Karpas-422 (cell line): ENCODE measurements around the gene MAGI1. TPM values are rescaled to one million over a fixed set of nuclear protein-coding genes. Genes with fewer than 3 reads are reported as not detected.

ENCODE experiments used
- DNase-seq: peaks from one replicate; pipeline ENCODE4 v3.0.0-alpha.2; 2015
- H2AFZ ChIP-seq: fragments of 200-600 bp; sonication (generic); 2 replicates; pipeline ENCODE4 v1.6.1; 2014; ENCODE audit warnings: antibody characterized with exemption, low read length, mixed read lengths
- H3K27ac ChIP-seq: fragments of 200-600 bp; sonication (generic); 2 replicates; pipeline ENCODE4 v1.5.1; 2014; ENCODE audit warnings: mild to moderate bottlenecking, low read length, moderate library complexity
- H3K27me3 ChIP-seq: fragments of 200-600 bp; sonication (generic); 2 replicates; pipeline ENCODE4 v1.6.1; 2014; ENCODE audit warnings: low read length, mixed read lengths
- H3K36me3 ChIP-seq: fragments of 200-600 bp; sonication (generic); 2 replicates; pipeline ENCODE4 v1.6.1; 2014; ENCODE audit warnings: low read length, mixed read lengths; ENCODE audit not compliant: insufficient read depth
- H3K4me1 ChIP-seq: fragments of 200-600 bp; sonication (generic); 2 replicates; pipeline ENCODE4 v1.6.1; 2014; ENCODE audit warnings: mild to moderate bottlenecking, low read length, mixed read lengths
- H3K4me2 ChIP-seq: fragments of 200-600 bp; sonication (generic); 2 replicates; pipeline ENCODE4 v1.6.1; 2014; ENCODE audit warnings: low read length, low read depth, mild to moderate bottlenecking; ENCODE audit not compliant: poor library complexity, severe bottlenecking
- H3K4me3 ChIP-seq: fragments of 200-600 bp; sonication (generic); 2 replicates; pipeline ENCODE4 v1.5.1; 2014; ENCODE audit warnings: mild to moderate bottlenecking, antibody characterized with exemption, low read length, mixed read lengths
- H3K79me2 ChIP-seq: fragments of 200-600 bp; sonication (generic); 2 replicates; pipeline ENCODE4 v1.6.1; 2014; ENCODE audit warnings: mild to moderate bottlenecking, low read length, mixed read lengths
- H3K9ac ChIP-seq: fragments of 200-600 bp; sonication (generic); 2 replicates; pipeline ENCODE4 v1.6.0; 2014; ENCODE audit warnings: low read length
- H3K9me2 ChIP-seq: fragments of 200-600 bp; sonication (generic), shearing (Covaris generic); replicated peaks from 2 replicates; pipeline ENCODE4 v1.6.0; 2014; ENCODE audit warnings: mild to moderate bottlenecking, low read length, moderate library complexity; ENCODE audit not compliant: insufficient read depth
- H3K9me3 ChIP-seq: fragments of 300-700, 200-600 bp; sonication (generic); 2 replicates; pipeline ENCODE4 v1.6.1; 2014; ENCODE audit warnings: low read length, mixed read lengths
- H4K20me1 ChIP-seq: fragments of 200-600 bp; sonication (generic); 2 replicates; pipeline ENCODE4 v1.6.1; 2014; ENCODE audit warnings: mild to moderate bottlenecking, antibody characterized with exemption, low read length, low read depth; ENCODE audit not compliant: insufficient read depth
- total RNA-seq: library from RNA; depleted of rRNA; stranded (reverse); fragments of >200 nt; shearing (Covaris generic); gene quantifications from 2 replicates; pipeline ENCODE4 v1.2.3, GENCODE V29; 2014; ENCODE audit warnings: low replicate concordance

The MAGI1 gene
- total RNA-seq, 1 experiment from 2014 or later, result 0.71 TPM

- H3K27me3 ChIP-seq, result no peaks in the 10 kb centered on the region
- no peak for DNase-seq
- H4K20me1 ChIP-seq, result no peaks in the 10 kb centered on the region
- H3K4me2 ChIP-seq, result no peak overlapping the region
- no peaks in the 10 kb centered on the region for H3K9me2 ChIP-seq
- no peaks in the 10 kb centered on the region for H3K79me2 ChIP-seq
- no peaks in the 10 kb centered on the region for H3K4me1 ChIP-seq
- no peak overlapping the region for H3K4me3 ChIP-seq
- H3K9me3 ChIP-seq, result no peaks in the 10 kb centered on the region
- H3K27ac ChIP-seq, result no peak overlapping the region
- no peak overlapping the region for H3K9ac ChIP-seq
- H2AFZ ChIP-seq, result no peak overlapping the region
- H3K36me3 ChIP-seq, result no peaks in the 10 kb centered on the region
These were observed 232.1 kb downstream of the MAGI1 start for GRCh38 chr3:65806600-65806999.

GRCh38 chr3:65796676-65797075, 242.0 kb downstream of the MAGI1 start:
- Histone ChIP-seq H2AFZ (no peak overlapping the region), H3K4me2 (no peak overlapping the region), H3K4me1 (no peaks in the 10 kb centered on the region), H3K4me3 (no peak overlapping the region), H3K9ac (no peak overlapping the region), H3K9me3 (no peaks in the 10 kb centered on the region), H3K27ac (no peak overlapping the region), H3K36me3 (no peaks in the 10 kb centered on the region), H4K20me1 (no peaks in the 10 kb centered on the region), H3K27me3 (no peaks in the 10 kb centered on the region), H3K79me2 (no peaks in the 10 kb centered on the region), H3K9me2 (no peaks in the 10 kb centered on the region)
- DNase-seq, result no peak

- Histone ChIP-seq H3K4me3 (no peak overlapping the region), H3K9ac (no peak overlapping the region), H3K4me2 (no peak overlapping the region), H2AFZ (no peak overlapping the region), H3K9me2 (no peaks in the 10 kb centered on the region), H4K20me1 (no peaks in the 10 kb centered on the region), H3K4me1 (no peaks in the 10 kb centered on the region), H3K36me3 (no peaks in the 10 kb centered on the region), H3K27me3 (no peaks in the 10 kb centered on the region), H3K79me2 (no peaks in the 10 kb centered on the region), H3K9me3 (no peaks in the 10 kb centered on the region), H3K27ac (no peak overlapping the region)
- DNase-seq, result no peak
These were observed 243.6 kb downstream of the MAGI1 start for GRCh38 chr3:65795166-65795565.

GRCh38 chr3:65793495-65794200, 245.1 kb downstream of the MAGI1 start:
- H2AFZ ChIP-seq, result no peak overlapping the region
- no peaks in the 10 kb centered on the region for H4K20me1 ChIP-seq
- no peaks in the 10 kb centered on the region for H3K4me1 ChIP-seq
- H3K4me2 ChIP-seq, result no peak overlapping the region
- H3K9me3 ChIP-seq, result no peaks in the 10 kb centered on the region
- no peak for DNase-seq
- no peaks in the 10 kb centered on the region for H3K9me2 ChIP-seq
- no peaks in the 10 kb centered on the region for H3K79me2 ChIP-seq
- H3K9ac ChIP-seq, result no peak overlapping the region
- no peaks in the 10 kb centered on the region for H3K36me3 ChIP-seq
- H3K27ac ChIP-seq, result no peak overlapping the region
- no peaks in the 10 kb centered on the region for H3K27me3 ChIP-seq
- no peak overlapping the region for H3K4me3 ChIP-seq

DNA sequence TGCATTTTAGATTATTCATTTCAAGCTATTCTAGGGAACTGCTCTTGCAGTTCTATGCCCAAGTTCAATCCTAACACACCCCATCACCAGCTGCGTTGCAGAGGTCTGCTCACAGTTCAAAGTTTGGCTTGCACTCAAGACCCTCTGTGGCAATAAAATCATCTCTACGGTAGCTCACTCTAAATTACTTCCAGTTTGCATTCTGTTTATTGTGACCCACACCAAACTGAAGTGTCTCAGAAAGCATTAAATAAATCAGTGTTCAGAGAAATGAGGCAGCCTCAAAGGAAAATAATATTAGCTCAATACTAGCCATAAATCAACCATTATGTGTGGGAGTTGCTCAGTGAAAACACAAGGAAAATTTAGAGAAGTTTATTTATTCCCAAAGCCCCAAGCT, 250.3 kb downstream of the MAGI1 start:
- H3K9me2 ChIP-seq, result no peaks in the 10 kb centered on the region
- H3K36me3 ChIP-seq, result no peaks in the 10 kb centered on the region
- H3K4me1 ChIP-seq, result no peaks in the 10 kb centered on the region
- no peak overlapping the region for H2AFZ ChIP-seq
- H3K4me3 ChIP-seq, result no peak overlapping the region
- H3K27ac ChIP-seq, result no peak overlapping the region
- DNase-seq, result no peak
- H3K27me3 ChIP-seq, result no peaks in the 10 kb centered on the region
- no peak overlapping the region for H3K9ac ChIP-seq
- no peak overlapping the region for H3K4me2 ChIP-seq
- H3K9me3 ChIP-seq, result no peaks in the 10 kb centered on the region
- no peaks in the 10 kb centered on the region for H4K20me1 ChIP-seq
- H3K79me2 ChIP-seq, result no peaks in the 10 kb centered on the region

- no peak overlapping the region for H2AFZ ChIP-seq
- no peaks in the 10 kb centered on the region for H3K27me3 ChIP-seq
- H3K4me2 ChIP-seq, result no peak overlapping the region
- H3K36me3 ChIP-seq, result no peaks in the 10 kb centered on the region
- no peaks in the 10 kb centered on the region for H3K9me2 ChIP-seq
- H3K4me1 ChIP-seq, result no peaks in the 10 kb centered on the region
- no peaks in the 10 kb centered on the region for H3K79me2 ChIP-seq
- no peaks in the 10 kb centered on the region for H4K20me1 ChIP-seq
- DNase-seq, result no peak
- no peak overlapping the region for H3K9ac ChIP-seq
- H3K9me3 ChIP-seq, result no peaks in the 10 kb centered on the region
- no peak overlapping the region for H3K4me3 ChIP-seq
- no peak overlapping the region for H3K27ac ChIP-seq
These were observed 250.9 kb downstream of the MAGI1 start for GRCh38 chr3:65787827-65788226.

DNA sequence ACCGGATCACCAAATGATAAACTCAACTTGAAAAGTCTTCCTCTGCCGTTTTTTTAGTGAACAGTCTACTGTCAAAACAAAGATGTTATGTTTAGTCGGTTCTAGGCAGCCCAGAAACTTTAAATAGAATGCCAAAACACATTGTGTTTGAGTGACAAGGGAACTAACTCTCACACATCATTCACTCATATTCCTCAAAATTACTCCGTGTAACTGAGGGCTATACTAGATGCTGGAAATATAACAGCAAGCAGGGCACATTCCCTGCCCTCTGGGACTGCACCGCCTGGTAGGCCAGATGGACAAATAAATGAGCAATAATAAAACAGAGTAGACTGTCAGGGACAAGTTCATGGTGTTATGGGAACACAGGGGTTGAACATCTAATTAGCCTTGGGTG, 251.4 kb downstream of the MAGI1 start:
- DNase-seq, result no peak
- no peak overlapping the region for H3K27ac ChIP-seq
- H2AFZ ChIP-seq, result no peak overlapping the region
- H4K20me1 ChIP-seq, result no peaks in the 10 kb centered on the region
- no peak overlapping the region for H3K9ac ChIP-seq
- H3K4me2 ChIP-seq, result no peak overlapping the region
- no peaks in the 10 kb centered on the region for H3K9me2 ChIP-seq
- H3K79me2 ChIP-seq, result no peaks in the 10 kb centered on the region
- H3K36me3 ChIP-seq, result no peaks in the 10 kb centered on the region
- no peak overlapping the region for H3K4me3 ChIP-seq
- H3K4me1 ChIP-seq, result no peaks in the 10 kb centered on the region
- H3K9me3 ChIP-seq, result no peaks in the 10 kb centered on the region
- H3K27me3 ChIP-seq, result no peaks in the 10 kb centered on the region

GRCh38 chr3:65786890-65787289, 251.8 kb downstream of the MAGI1 start:
- H3K9me2 ChIP-seq, result no peaks in the 10 kb centered on the region
- no peaks in the 10 kb centered on the region for H3K79me2 ChIP-seq
- H2AFZ ChIP-seq, result no peak overlapping the region
- no peak overlapping the region for H3K4me2 ChIP-seq
- H3K9ac ChIP-seq, result no peak overlapping the region
- no peak for DNase-seq
- H3K36me3 ChIP-seq, result no peaks in the 10 kb centered on the region
- no peak overlapping the region for H3K4me3 ChIP-seq
- H3K27me3 ChIP-seq, result no peaks in the 10 kb centered on the region
- no peaks in the 10 kb centered on the region for H4K20me1 ChIP-seq
- no peaks in the 10 kb centered on the region for H3K9me3 ChIP-seq
- H3K27ac ChIP-seq, result no peak overlapping the region
- H3K4me1 ChIP-seq, result no peaks in the 10 kb centered on the region
